Gastroesophageal sphincter (tissue), 3 donors: Measurements from ENCODE around the gene STAT6.

ENCODE experiments used
- EP300 ChIP-seq: sonication (generic); formaldehyde crosslinking; IDR thresholded peaks from one replicate; pipeline ENCODE4 v1.6.1; 2017; ENCODE audit warnings: antibody characterized with exemption, mild to moderate bottlenecking
- POLR2AphosphoS5 ChIP-seq: sonication (generic); formaldehyde crosslinking; IDR thresholded peaks from one replicate; pipeline ENCODE4 v1.6.1; 2017; ENCODE audit warnings: antibody characterized with exemption
- TF ChIP-seq, protein P1 (sequence below), 4 experiments: fragments of 200-600 bp in 2 of 4; fragments of 450-650 bp in 2 of 4; sonication (generic) in 1 of 4; IDR thresholded peaks; one replicate each; pipeline ENCODE4 v1.5.1; 2017 to 2019; ENCODE audit warnings: antibody characterized with exemption in 4 of 4, mild to moderate bottlenecking in 2 of 4, moderate library complexity in 2 of 4

GRCh38 chr12:57048423-57049118 is 62.6 kb downstream of the STAT6 start:
- TF ChIP-seq, protein P1, sequence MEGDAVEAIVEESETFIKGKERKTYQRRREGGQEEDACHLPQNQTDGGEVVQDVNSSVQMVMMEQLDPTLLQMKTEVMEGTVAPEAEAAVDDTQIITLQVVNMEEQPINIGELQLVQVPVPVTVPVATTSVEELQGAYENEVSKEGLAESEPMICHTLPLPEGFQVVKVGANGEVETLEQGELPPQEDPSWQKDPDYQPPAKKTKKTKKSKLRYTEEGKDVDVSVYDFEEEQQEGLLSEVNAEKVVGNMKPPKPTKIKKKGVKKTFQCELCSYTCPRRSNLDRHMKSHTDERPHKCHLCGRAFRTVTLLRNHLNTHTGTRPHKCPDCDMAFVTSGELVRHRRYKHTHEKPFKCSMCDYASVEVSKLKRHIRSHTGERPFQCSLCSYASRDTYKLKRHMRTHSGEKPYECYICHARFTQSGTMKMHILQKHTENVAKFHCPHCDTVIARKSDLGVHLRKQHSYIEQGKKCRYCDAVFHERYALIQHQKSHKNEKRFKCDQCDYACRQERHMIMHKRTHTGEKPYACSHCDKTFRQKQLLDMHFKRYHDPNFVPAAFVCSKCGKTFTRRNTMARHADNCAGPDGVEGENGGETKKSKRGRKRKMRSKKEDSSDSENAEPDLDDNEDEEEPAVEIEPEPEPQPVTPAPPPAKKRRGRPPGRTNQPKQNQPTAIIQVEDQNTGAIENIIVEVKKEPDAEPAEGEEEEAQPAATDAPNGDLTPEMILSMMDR (IDR thresholded peaks at IDR 0.05): no peak
- TF ChIP-seq POLR2AphosphoS5: no peak
- TF ChIP-seq EP300: no peak
